ENCODE measurements around the gene EID2B.

DNA sequence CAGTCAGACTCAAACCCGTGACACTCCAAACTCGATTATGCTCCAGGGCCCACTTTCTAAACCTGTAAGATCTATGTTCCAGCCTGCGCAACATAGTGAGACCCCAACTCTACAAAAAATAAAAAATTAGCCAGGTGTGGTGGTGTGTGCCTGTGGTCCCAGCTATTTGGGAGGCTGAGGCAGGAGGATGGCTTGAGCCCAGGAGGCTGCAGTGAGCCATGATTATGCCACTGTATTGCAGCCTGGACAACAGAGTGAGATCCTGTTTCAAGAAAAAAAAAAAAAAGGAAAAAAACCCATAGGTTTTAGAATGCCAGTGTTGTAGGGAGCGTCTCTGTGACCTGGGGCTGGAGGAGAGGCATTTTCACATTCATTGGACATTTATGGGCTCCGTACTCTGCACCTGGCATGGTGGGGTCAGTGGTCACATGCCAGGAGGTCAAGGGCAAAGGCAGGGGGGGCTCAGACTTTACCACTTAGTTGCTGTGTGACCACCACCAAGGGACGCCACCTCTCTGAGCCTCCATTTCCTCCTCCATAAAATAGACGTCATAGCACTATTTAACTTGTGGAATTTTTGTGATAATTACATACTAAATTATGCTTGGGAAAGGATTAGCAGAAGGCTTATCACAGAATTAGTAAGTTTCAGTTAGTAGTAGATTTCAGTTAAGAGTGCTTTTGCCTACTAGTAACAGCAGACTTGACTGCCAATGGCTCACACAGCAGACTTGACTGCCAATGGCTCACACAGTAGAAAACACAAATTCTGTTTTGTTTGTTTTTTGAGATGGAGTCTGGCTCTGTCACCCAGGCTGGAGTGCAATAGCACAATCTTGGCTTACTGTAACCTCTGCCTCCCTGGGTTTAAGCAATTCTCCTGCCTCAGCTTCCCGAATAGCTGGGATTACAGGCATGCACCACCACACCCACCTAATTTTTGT, 11.8 kb downstream of the EID2B start:
- no peak for TF ChIP-seq ZFP36L2 (CRISPR knock-in tag; IDR thresholded peaks at IDR 0.05)
- no peak for TF ChIP-seq STAT5B (CRISPR knock-in tag; IDR thresholded peaks at IDR 0.05)
- no peak for TF ChIP-seq TBP (CRISPR knock-in tag; IDR thresholded peaks at IDR 0.05)

All from HepG2 (cell line).